Measurements from ENCODE around the gene SECISBP2L. TPM values are rescaled to one million over a fixed set of nuclear protein-coding genes. Genes with fewer than 3 reads are reported as not detected.
"Not testable (repeated sequence)": the region's sequence is repeated elsewhere in the genome, so short reads cannot be mapped to it uniquely, and the experiment has no call there.

SECISBP2L gene
- total and polyA plus RNA-seq, 2 experiments from 2014 or later = 18.6 to 28.3 TPM

- H4K20me1 ChIP-seq (replicated peaks; ENCODE audit: insufficient read depth); H3K36me3 Mint-ChIP-seq (ENCODE audit: low read depth); H3K27me3 Mint-ChIP-seq (ENCODE audit: insufficient read depth, low read depth, poor library complexity); H3F3A ChIP-seq (replicated peaks; ENCODE audit: low read depth); H3K79me2 ChIP-seq (replicated peaks; ENCODE audit: insufficient read depth); H3K9me2 ChIP-seq (ENCODE audit: insufficient read depth); H3K36me3 ChIP-seq (ENCODE audit: insufficient read depth); ATAC-seq; H3K4me1 ChIP-seq (ENCODE audit: insufficient read depth); H3K27ac Mint-ChIP-seq; DNase-seq (ENCODE audit: low spot score); H2AFZ ChIP-seq; H3K9me3 Mint-ChIP-seq; H3K4me2 ChIP-seq; H3K4me3 ChIP-seq; H3K4me3 Mint-ChIP-seq; H3K27me3 ChIP-seq (ENCODE audit: insufficient read depth); H3K4me1 Mint-ChIP-seq; H3K27ac ChIP-seq (ENCODE audit: low read depth): not testable (repeated sequence)
Observed at GRCh38 chr15:49074589-49075287, 28.5 kb upstream of the SECISBP2L start.

- no peaks in the 10 kb centered on the region for H3K36me3 ChIP-seq (ENCODE audit: insufficient read depth)
- peaks cover 2% of the 10 kb centered on the region for H3K27me3 Mint-ChIP-seq (ENCODE audit: insufficient read depth, low read depth, poor library complexity)
- peak overlapping the region; percentile 1; the same call in 1 of the 2 replicates for H2AFZ ChIP-seq
- H3K27me3 ChIP-seq (ENCODE audit: insufficient read depth) = no peaks in the 10 kb centered on the region
- DNase-seq (ENCODE audit: low spot score) (peak; percentile 43), ATAC-seq (peak; percentile 20)
- H3K4me3 Mint-ChIP-seq = no peak overlapping the region
- TF ChIP-seq EZH2phosphoT487 (IDR thresholded peaks at IDR 0.05; ENCODE audit: unreplicated experiment) (no peak), REST (IDR thresholded peaks at IDR 0.05; ENCODE audit: unreplicated experiment) (no peak), JUNB (IDR thresholded peaks at IDR 0.05; ENCODE audit: unreplicated experiment) (no peak), CREB1 (CRISPR knock-in tag; IDR thresholded peaks at IDR 0.05; ENCODE audit: low read depth) (no peak)
- H3K27ac Mint-ChIP-seq = no peak overlapping the region
- H3K4me1 ChIP-seq (ENCODE audit: insufficient read depth) = peaks cover 27% of the 10 kb centered on the region
- H3K4me1 Mint-ChIP-seq = peaks cover 13% of the 10 kb centered on the region; the same call in 2 of the 3 replicates
- no peaks in the 10 kb centered on the region for H3F3A ChIP-seq (replicated peaks; ENCODE audit: low read depth)
- no peak overlapping the region for H3K27ac ChIP-seq (ENCODE audit: low read depth)
- H3K79me2 ChIP-seq (replicated peaks; ENCODE audit: insufficient read depth) = no peaks in the 10 kb centered on the region
- no peak overlapping the region for H3K4me3 ChIP-seq
- no peaks in the 10 kb centered on the region for H4K20me1 ChIP-seq (replicated peaks; ENCODE audit: insufficient read depth)
- no peaks in the 10 kb centered on the region for H3K36me3 Mint-ChIP-seq (ENCODE audit: low read depth)
- H3K9me3 Mint-ChIP-seq = peaks cover 4% of the 10 kb centered on the region; the same call in 1 of the 3 replicates
- peak overlapping the region; percentile 58 for H3K4me2 ChIP-seq
- 0 out of 2 replicates have a peak, but pooled peaks cover 8% of the 10 kb centered on the region for H3K9me2 ChIP-seq (ENCODE audit: insufficient read depth)
Observed at GRCh38 chr15:49066372-49066771, 20.1 kb upstream of the SECISBP2L start.

GRCh38 chr15:49064884-49065283, 18.6 kb upstream of the SECISBP2L start:
- H3K4me3 ChIP-seq = no peak overlapping the region
- Mint-ChIP-seq H3K4me3 (no peak overlapping the region), H3K27ac (no peak overlapping the region), H3K36me3 (ENCODE audit: low read depth) (no peaks in the 10 kb centered on the region), H3K27me3 (ENCODE audit: insufficient read depth, low read depth, poor library complexity) (peaks cover under 1% of the 10 kb centered on the region), H3K9me3 (peaks cover 3% of the 10 kb centered on the region; the same call in 1 of the 3 replicates), H3K4me1 (peaks cover 13% of the 10 kb centered on the region; the same call in 2 of the 3 replicates)
- ATAC-seq = no peak
- DNase-seq (ENCODE audit: low spot score) = no peak
- 0 out of 2 replicates have a peak, but pooled peaks cover 8% of the 10 kb centered on the region for H3K9me2 ChIP-seq (ENCODE audit: insufficient read depth)
- no peaks in the 10 kb centered on the region for H3K36me3 ChIP-seq (ENCODE audit: insufficient read depth)
- H3K27me3 ChIP-seq (ENCODE audit: insufficient read depth) = no peaks in the 10 kb centered on the region
- no peak for TF ChIP-seq STAT1 (IDR thresholded peaks at IDR 0.05; ENCODE audit: unreplicated experiment)
- TF ChIP-seq EZH2phosphoT487 (IDR thresholded peaks at IDR 0.05; ENCODE audit: unreplicated experiment) = no peak
- H3K27ac ChIP-seq (ENCODE audit: low read depth) = no peak overlapping the region
- no peak overlapping the region for H3K4me2 ChIP-seq
- no peaks in the 10 kb centered on the region for H4K20me1 ChIP-seq (replicated peaks; ENCODE audit: insufficient read depth)
- H3K79me2 ChIP-seq (replicated peaks; ENCODE audit: insufficient read depth) = no peaks in the 10 kb centered on the region
- peaks cover 27% of the 10 kb centered on the region for H3K4me1 ChIP-seq (ENCODE audit: insufficient read depth)
- no peaks in the 10 kb centered on the region for H3F3A ChIP-seq (replicated peaks; ENCODE audit: low read depth)
- no peak overlapping the region for H2AFZ ChIP-seq
